ENCODE measurements around the gene OR1Q1.

DNA sequence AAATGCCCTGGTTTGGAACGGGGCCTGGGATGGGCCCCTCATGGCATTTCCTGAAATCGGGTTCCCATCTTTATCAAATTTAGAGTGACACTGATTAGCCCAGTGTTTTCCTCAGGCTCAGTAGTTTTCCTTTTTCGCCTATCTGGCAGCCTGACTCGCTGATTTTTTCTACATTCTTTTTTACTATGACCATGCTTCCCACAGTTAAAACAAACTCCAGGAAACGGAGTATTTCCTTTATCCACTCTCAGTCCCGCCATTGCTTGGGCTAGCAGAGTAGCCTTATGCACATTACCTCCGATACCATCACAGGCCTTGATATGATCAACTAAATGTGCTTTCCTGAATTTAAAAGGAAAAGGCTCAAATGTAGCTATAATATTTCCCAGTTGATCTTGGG lies 5.5 kb downstream of the OR1Q1 start:
- TF ChIP-seq, protein P1, sequence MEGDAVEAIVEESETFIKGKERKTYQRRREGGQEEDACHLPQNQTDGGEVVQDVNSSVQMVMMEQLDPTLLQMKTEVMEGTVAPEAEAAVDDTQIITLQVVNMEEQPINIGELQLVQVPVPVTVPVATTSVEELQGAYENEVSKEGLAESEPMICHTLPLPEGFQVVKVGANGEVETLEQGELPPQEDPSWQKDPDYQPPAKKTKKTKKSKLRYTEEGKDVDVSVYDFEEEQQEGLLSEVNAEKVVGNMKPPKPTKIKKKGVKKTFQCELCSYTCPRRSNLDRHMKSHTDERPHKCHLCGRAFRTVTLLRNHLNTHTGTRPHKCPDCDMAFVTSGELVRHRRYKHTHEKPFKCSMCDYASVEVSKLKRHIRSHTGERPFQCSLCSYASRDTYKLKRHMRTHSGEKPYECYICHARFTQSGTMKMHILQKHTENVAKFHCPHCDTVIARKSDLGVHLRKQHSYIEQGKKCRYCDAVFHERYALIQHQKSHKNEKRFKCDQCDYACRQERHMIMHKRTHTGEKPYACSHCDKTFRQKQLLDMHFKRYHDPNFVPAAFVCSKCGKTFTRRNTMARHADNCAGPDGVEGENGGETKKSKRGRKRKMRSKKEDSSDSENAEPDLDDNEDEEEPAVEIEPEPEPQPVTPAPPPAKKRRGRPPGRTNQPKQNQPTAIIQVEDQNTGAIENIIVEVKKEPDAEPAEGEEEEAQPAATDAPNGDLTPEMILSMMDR (IDR thresholded peaks at IDR 0.05; ENCODE audit: poor library complexity), result no peak
- TF ChIP-seq EZH2phosphoT487 (IDR thresholded peaks at IDR 0.05; ENCODE audit: low read depth, severe bottlenecking, unreplicated experiment) (no peak), EZH2 (IDR thresholded peaks at IDR 0.05; ENCODE audit: borderline replicate concordance) (no peak)
